Measurements from ENCODE around the gene SP1.

The SP1 gene

GRCh38 chr12:53345486-53346188, 34.3 kb upstream of the SP1 start (continued):
- TF ChIP-seq ZNF274 (IDR thresholded peaks at IDR 0.05; ENCODE audit: low read length) (no peak), ZNF274 (tag by site-specific recombination; IDR thresholded peaks at IDR 0.05; ENCODE audit: borderline replicate concordance) (no peak), ZNF600 (tag by site-specific recombination; IDR thresholded peaks at IDR 0.05) (peak; percentile 67; the same call in 1 of the 2 replicates)

GRCh38 chr12:53346491-53346890, 33.5 kb upstream of the SP1 start:
- TF ChIP-seq ZNF830 (tag by site-specific recombination; IDR thresholded peaks at IDR 0.05; ENCODE audit: low read depth) (no peak), ZNF292 (tag by site-specific recombination; IDR thresholded peaks at IDR 0.05; ENCODE audit: borderline replicate concordance, low read depth) (no peak), ZNF76 (tag by site-specific recombination; IDR thresholded peaks at IDR 0.05; ENCODE audit: borderline replicate concordance, low read depth) (no peak), TCF7L2 (IDR thresholded peaks at IDR 0.05; ENCODE audit: borderline replicate concordance, low read depth, low read length) (no peak), PBX3 (CRISPR knock-in tag; IDR thresholded peaks at IDR 0.05) (no peak), ZBTB48 (tag by site-specific recombination; IDR thresholded peaks at IDR 0.05) (no peak)
- Histone ChIP-seq H3K9me3 (ENCODE audit: control insufficient read depth, insufficient read depth, low read depth, low read length) (no peaks in the 10 kb centered on the region), H3K4me1 (ENCODE audit: control insufficient read depth, insufficient read depth, low read length) (no peaks in the 10 kb centered on the region), H3K27ac (ENCODE audit: extremely low read depth, low read depth, low read length) (no peak overlapping the region), H3K36me3 (ENCODE audit: control insufficient read depth in 2 of 2, insufficient read depth in 1 of 2, low read length in 2 of 2) (no peaks in the 10 kb centered on the region), H3K4me3 (ENCODE audit: low read depth, low read length) (no peak overlapping the region)
- ChIA-PET POLR2A (interaction anchor here (0.7 to 1.1 kb wide), 2 partner anchors 54 to 155 kb away, joined by 3 to 4 read pairs; partner anchors contain the start of gene TARBP2), CTCF (interaction anchor here (0.5 to 7.0 kb wide), 7 partner anchors 13 to 103 kb away, joined by 3 to 156 read pairs (median 5); partner anchors contain the start of genes AAAS and AMHR2)

GRCh38 chr12:53347905-53348304, 32.1 kb upstream of the SP1 start:
- no peak overlapping the region for H3K27ac ChIP-seq (ENCODE audit: extremely low read depth, low read depth, low read length)
- no peaks in the 10 kb centered on the region for H3K36me3 ChIP-seq (ENCODE audit: control insufficient read depth in 2 of 2, insufficient read depth in 1 of 2, low read length in 2 of 2)
- ChIA-PET CTCF (interaction anchor here (0.6 to 1.7 kb wide), 10 partner anchors 20 to 360 kb away, joined by 3 to 10 read pairs (median 4); partner anchors contain the start of genes AAAS and AMHR2), POLR2A (interaction anchor here (0.9 kb wide), 1 partner anchor 73 kb away, joined by 3 read pairs; no protein-coding TSS in a partner anchor)
- no peak overlapping the region for H3K4me3 ChIP-seq (ENCODE audit: low read depth, low read length)
- TF ChIP-seq ZNF548 (tag by site-specific recombination; IDR thresholded peaks at IDR 0.05) (no peak), ZNF394 (tag by site-specific recombination; IDR thresholded peaks at IDR 0.05; ENCODE audit: borderline replicate concordance) (peak; percentile 69; the same call in 1 of the 2 replicates), REST (tag by site-specific recombination; IDR thresholded peaks at IDR 0.05) (0 out of 2 replicates have a peak, but pooled peaks have one; percentile 12), ZNF518A (tag by site-specific recombination; conservative IDR thresholded peaks at IDR 0.05; ENCODE audit: low read depth) (peak; percentile 55), ZNF623 (tag by site-specific recombination; IDR thresholded peaks at IDR 0.05) (0 out of 2 replicates have a peak, but pooled peaks have one; percentile 14), ZNF426 (tag by site-specific recombination; IDR thresholded peaks at IDR 0.05) (peak; percentile 45), YY2 (tag by site-specific recombination; IDR thresholded peaks at IDR 0.05) (no peak), ZNF558 (tag by site-specific recombination; IDR thresholded peaks at IDR 0.05) (0 out of 2 replicates have a peak, but pooled peaks have one; percentile 33)
- H3K9me3 ChIP-seq (ENCODE audit: control insufficient read depth, insufficient read depth, low read depth, low read length): no peaks in the 10 kb centered on the region
- no peaks in the 10 kb centered on the region for H3K4me1 ChIP-seq (ENCODE audit: control insufficient read depth, insufficient read depth, low read length)

All from HEK293 (cell line).